Measurements from ENCODE around the gene ARHGEF12. TPM values are rescaled to one million over a fixed set of nuclear protein-coding genes. Genes with fewer than 3 reads are reported as not detected.

The ARHGEF12 gene
- total and polyA plus RNA-seq, 10 of the 15 experiments (the other 5 are each of a cell fraction or from before 2014, with no cell fraction given): 2.7 to 40.8 (median 20.9) TPM

GRCh38 chr11:120532832-120533196, 196.6 kb downstream of the ARHGEF12 start (continued):
- TF ChIP-seq HDAC2 (IDR thresholded peaks at IDR 0.05) (no peak), YY1 (IDR thresholded peaks at IDR 0.05; ENCODE audit: low read depth, low read length) (no peak), SMARCA5 (IDR thresholded peaks at IDR 0.05) (no peak), JUNB (IDR thresholded peaks at IDR 0.05) (no peak), ZNF207 (IDR thresholded peaks at IDR 0.05; ENCODE audit: borderline replicate concordance) (no peak), EGR1 (IDR thresholded peaks at IDR 0.05; ENCODE audit: borderline replicate concordance in 1 of 2, low read depth in 2 of 2, low read length in 2 of 2) (no peak), CBFB (IDR thresholded peaks at IDR 0.05; ENCODE audit: low read depth) (no peak), RFX5 (IDR thresholded peaks at IDR 0.05; ENCODE audit: low read depth, low read length) (no peak)

DNA sequence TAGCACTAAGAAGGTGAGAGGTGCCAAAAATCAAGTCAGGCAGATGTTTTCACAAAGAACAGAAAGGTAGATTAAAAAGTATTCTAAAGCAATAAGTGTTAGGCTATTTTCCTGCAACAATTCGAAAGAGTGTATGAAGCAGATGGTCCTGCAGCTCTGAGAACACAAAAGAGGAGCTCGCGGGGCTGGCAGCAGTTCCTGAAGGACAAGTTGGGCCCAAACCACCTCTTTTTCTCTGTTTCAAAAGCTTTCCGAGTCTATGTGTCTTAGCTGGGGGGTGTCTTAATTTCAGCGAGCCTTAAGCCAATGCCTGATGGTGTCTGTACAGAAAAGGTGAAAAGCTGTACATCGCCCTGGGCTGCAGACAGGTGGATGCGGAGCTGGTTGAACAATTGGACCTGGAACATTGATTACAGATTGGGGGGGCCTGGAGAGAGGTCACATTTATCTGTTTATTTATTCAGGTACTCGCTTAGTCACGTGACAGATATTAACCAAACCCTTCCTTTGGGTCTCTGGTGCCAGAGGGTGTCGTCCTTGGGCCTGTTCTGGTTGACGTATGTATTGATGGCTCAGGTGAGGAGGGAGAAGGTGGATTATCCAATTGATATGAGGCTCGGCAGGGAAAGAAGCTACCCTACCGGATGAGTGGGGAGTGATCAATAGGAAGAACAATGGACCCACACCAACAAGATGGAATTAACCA, 200.0 kb downstream of the ARHGEF12 start:
- no peak overlapping the region for H3K9ac ChIP-seq (ENCODE audit: control insufficient read depth, insufficient read depth, low read length)
- BruUV-seq (replicated peaks): no TSS peak
- ChIA-PET POLR2A (no interaction called here), CTCF (no interaction called here), RAD21 (ENCODE audit: unreplicated experiment) (no interaction called here), SMC1A (ENCODE audit: uncharacterized antibody, unreplicated experiment) (no interaction called here)
- WGBS (ENCODE audit: insufficient coverage, insufficient replicate concordance, low lambda C conversion rate, missing lambda C conversion rate): 44% methylated on average over 13 of the region's 13 CpGs
- TF ChIP-seq RAD51 (IDR thresholded peaks at IDR 0.05) (peak; percentile 29; the same call in 1 of the 2 replicates), USF2 (IDR thresholded peaks at IDR 0.05; ENCODE audit: borderline replicate concordance, low read depth, low read length) (no peak)
- no peak overlapping the region for H3K4me2 ChIP-seq (ENCODE audit: control insufficient read depth, insufficient read depth)
- ATAC-seq: no peak
- H2AFZ ChIP-seq (ENCODE audit: control insufficient read depth, low read depth, low read length): no peak overlapping the region
- intact Hi-C loops (cut with micrococcal nuclease; ENCODE audit: unreplicated experiment): no loop called here
- DNase-seq (ENCODE audit: low read depth, low spot score): no peak
- H3K4me3 ChIP-seq: no peak overlapping the region
- no peak overlapping the region for H3K27ac ChIP-seq (ENCODE audit: control insufficient read depth, insufficient read depth)
- H3K9me3 ChIP-seq (replicated peaks; ENCODE audit: control insufficient read depth, insufficient read depth, low read length): no peaks in the 10 kb centered on the region
- H3K4me1 ChIP-seq (ENCODE audit: control insufficient read depth, insufficient read depth, low read length): no peaks in the 10 kb centered on the region
- no peak for FAIRE-seq
- H3K36me3 ChIP-seq (ENCODE audit: control insufficient read depth in 2 of 2, insufficient read depth in 2 of 2, low read length in 1 of 2): no peaks in the 10 kb centered on the region; a peak in 1 of 4 replicates
- no peaks in the 10 kb centered on the region; a peak in 1 of 4 replicates for H3K27me3 ChIP-seq (replicated peaks in 1 of 2; ENCODE audit: control insufficient read depth in 2 of 2, insufficient read depth in 2 of 2, low read length in 1 of 2)
- H4K20me1 ChIP-seq (ENCODE audit: control insufficient read depth, insufficient read depth): no peaks in the 10 kb centered on the region
- in situ Hi-C loops (cut with MboI): no loop called here
- H3K79me2 ChIP-seq (ENCODE audit: control insufficient read depth, insufficient read depth, low read length): no peaks in the 10 kb centered on the region
